ENCODE measurements around the gene NTM. TPM values are rescaled to one million over a fixed set of nuclear protein-coding genes. Genes with fewer than 3 reads are reported as not detected.
A peak's percentile ranks its signal among the peaks of the same experiment; 100 is the strongest.

The NTM gene
- total RNA-seq, 1 donor = 52.2 TPM

DNA sequence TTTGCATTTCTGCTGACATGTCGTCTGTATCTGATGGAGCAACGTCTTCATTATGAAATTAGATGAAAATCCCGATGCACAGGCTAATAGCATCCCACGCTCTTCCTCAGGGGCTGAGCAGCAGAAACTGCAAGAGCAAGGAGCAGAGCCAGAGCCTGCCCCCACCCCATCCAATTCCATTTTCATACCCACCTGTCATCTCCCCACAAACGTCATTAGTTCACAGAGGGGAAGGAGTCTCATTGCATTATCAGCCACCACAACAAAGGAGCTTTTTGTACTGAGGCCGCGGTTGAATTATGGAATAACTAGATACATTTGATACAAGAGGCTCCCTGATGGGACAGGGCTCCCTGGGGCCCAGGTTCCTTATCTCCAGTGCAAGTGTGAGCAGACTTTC, 515.0 kb downstream of the NTM start:
- H3K4me3 ChIP-seq (ENCODE audit: low read depth, low read length) = no peak overlapping the region
- TF ChIP-seq, protein P1, sequence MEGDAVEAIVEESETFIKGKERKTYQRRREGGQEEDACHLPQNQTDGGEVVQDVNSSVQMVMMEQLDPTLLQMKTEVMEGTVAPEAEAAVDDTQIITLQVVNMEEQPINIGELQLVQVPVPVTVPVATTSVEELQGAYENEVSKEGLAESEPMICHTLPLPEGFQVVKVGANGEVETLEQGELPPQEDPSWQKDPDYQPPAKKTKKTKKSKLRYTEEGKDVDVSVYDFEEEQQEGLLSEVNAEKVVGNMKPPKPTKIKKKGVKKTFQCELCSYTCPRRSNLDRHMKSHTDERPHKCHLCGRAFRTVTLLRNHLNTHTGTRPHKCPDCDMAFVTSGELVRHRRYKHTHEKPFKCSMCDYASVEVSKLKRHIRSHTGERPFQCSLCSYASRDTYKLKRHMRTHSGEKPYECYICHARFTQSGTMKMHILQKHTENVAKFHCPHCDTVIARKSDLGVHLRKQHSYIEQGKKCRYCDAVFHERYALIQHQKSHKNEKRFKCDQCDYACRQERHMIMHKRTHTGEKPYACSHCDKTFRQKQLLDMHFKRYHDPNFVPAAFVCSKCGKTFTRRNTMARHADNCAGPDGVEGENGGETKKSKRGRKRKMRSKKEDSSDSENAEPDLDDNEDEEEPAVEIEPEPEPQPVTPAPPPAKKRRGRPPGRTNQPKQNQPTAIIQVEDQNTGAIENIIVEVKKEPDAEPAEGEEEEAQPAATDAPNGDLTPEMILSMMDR (IDR thresholded peaks at IDR 0.05; ENCODE audit: insufficient read depth, low read length) = no peak
- no peak for DNase-seq (ENCODE audit: low read depth)

DNA sequence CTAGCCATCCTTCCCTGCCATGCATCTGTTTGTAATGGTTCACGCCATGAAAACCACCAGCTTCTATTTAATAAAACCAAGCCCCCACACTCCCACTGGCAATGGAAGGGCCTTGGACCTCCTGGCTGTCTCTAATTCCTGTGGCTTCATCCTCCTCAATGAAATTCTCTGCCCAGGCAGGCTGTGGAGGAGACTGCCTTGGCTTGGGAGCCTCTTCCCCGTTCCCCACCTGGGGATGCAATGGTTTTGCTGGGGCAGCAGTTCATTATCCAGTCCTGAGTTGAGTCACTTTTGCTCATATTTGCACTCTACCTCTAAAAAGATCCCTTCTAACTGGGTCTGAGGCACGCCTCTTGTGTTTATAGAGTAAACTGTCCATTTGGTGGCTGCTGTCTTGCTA, 515.8 kb downstream of the NTM start:
- no peak for DNase-seq (ENCODE audit: low read depth)
- TF ChIP-seq, protein P1 (IDR thresholded peaks at IDR 0.05; ENCODE audit: insufficient read depth, low read length) = no peak
- H3K4me3 ChIP-seq (ENCODE audit: low read depth, low read length) = no peak overlapping the region

DNA sequence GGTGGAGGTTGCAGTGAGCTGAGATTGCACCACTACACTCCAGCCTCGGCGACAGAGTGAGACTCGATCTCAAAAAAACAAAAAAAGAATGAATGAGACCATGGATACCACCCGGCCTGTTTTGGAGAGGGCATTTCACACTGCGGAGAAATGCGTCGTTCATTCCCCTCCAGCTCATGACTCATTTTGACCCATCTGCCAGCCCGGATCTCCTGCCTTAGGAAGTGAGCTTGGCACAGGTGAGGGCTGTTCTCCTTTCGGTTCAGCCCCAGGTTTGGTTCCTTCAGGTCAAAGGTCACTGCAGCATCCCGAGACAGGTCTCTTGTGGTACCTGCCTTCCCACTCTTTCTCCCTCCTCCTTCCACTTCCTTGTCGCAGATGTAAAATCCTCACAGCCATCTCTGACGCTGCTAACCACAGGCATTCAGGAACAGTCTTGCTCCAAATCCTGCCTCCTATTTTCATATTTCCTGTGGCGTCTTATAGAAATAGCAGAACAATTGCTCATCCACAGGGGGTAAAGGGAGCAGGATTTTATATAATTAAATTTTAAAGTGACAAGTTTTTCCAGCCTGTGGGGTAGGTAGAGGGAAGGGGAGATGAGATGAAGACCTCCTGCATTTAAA, 517.9 kb downstream of the NTM start:
- TF ChIP-seq, protein P1 (IDR thresholded peaks at IDR 0.05; ENCODE audit: insufficient read depth, low read length) = no peak
- DNase-seq (ENCODE audit: low read depth) = peak; percentile 93
- no peak overlapping the region for H3K4me3 ChIP-seq (ENCODE audit: low read depth, low read length)

DNA sequence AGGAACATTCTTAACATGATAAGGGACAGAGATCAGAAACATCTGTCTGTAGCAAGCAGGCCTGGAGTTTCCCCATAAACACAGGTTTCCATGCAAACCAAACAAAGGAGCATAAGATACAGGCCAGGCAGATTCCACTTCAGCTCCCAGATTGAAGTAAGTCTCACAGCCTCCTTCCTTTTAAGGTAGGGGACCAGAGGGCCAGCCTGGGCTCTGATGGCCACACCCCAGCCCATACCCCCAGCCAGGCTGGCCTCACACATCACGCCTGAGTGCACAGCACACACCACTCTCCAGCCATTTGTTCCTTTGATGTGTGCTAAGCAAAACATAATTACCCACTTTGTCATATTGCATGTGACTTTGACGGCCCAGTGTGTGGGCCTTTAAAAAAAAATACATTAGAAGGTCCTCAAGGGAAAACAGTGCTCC, 518.7 kb downstream of the NTM start:
- H3K4me3 ChIP-seq (ENCODE audit: low read depth, low read length) = no peak overlapping the region
- peak; percentile 88 for DNase-seq (ENCODE audit: low read depth)
- TF ChIP-seq, protein P1 (IDR thresholded peaks at IDR 0.05; ENCODE audit: insufficient read depth, low read length) = no peak

DNA sequence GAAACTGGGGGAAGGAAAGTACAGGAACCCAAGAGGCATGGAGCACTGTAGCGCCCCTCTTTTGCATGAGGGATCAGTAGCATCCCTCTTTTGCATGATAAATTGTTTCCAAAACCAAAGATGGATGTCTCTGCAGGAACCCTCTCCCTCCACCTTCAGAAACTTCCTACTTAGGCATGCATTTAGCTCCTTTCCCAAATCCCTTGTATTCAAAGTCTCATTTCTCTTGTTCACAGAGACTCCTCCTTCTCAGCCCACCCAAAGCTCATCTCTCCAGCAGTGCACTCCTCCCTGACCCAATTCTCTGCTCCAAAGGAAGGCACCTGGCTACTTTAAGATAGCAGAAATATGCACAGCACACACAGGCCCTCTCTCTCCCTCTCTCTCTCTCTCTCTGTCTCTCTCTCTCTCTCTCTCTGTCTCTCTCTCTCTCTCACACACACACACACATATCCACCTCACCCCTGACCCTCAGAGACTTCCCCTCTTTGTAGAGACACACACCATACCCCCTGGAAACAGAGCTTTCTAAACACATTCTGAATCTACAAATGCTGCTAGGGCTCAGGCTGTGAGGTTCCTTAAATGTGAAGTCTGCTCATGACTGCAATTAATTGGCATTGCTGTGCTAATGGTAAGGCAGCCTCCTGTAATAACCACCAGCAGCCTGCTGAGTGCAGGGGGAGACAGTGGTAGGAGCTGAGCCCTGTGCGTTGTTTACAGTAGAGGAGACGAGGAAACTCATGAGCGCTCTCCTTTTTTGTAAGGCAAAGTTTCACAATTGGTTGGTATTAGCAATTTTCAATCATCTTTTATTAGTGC, 519.6 kb downstream of the NTM start:
- TF ChIP-seq, protein P1 (IDR thresholded peaks at IDR 0.05; ENCODE audit: insufficient read depth, low read length) = peak; percentile 2
- no peak for DNase-seq (ENCODE audit: low read depth)
- H3K4me3 ChIP-seq (ENCODE audit: low read depth, low read length) = no peak overlapping the region

DNA sequence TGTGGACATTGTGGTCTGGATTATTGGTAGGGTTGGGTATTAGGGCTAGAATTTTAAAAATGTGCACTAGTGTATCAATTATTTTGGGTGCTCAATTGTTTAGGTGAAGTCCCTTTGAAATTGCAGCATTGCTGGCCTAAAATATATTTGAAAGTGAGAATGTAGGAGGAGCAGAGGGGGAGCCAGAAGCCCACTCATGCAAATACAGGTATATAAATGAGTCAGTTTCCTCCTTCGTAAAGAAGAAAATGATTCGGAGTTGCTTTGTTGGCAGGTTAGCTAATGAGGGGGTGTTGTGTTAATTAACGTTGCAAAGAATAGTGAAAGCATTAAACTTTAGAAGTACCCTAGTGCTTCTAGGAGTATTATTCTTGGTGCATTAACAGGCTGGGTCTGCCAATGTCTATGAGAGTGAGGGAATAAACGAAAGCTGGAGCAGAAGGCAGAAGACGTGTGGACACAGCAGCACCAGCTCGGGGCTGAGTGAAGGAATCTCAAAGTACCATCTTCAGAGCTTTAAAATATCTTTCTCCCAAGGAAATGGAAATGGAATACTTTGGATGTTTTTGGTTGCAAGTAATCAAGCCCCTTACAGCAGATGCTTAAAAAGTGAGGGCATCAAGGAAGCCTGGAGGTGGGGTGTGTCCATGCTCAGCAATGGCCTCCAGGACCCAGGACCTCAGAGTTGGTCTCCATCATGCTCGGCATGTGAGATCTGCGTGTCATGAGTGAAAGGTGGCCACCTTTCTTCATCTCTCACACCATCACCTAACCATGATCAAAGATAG, 522.9 kb downstream of the NTM start:
- H3K4me3 ChIP-seq (ENCODE audit: low read depth, low read length) = no peak overlapping the region
- no peak for DNase-seq (ENCODE audit: low read depth)
- TF ChIP-seq, protein P1 (IDR thresholded peaks at IDR 0.05; ENCODE audit: insufficient read depth, low read length) = no peak

Measured in fibroblast of the aortic adventitia (primary cell).